Astrocyte (in vitro differentiated cells and primary cell): ENCODE measurements around the gene GARIN5A. TPM values are rescaled to one million over a fixed set of nuclear protein-coding genes. Genes with fewer than 3 reads are reported as not detected.

Experiments
- DNase-seq: peaks from one replicate; pipeline ENCODE4 v3.0.0-alpha.2; 2010; ENCODE audit warnings: low read depth
- FAIRE-seq: peaks from 2 replicates; lab custom pipeline; 2011; peaks lifted over from hg19 to GRCh38; lab: Jason Lieb, UNC
- H2AFZ ChIP-seq: 2 replicates; pipeline ENCODE4 v1.6.0; 2012; ENCODE audit warnings: low read depth, low read length, inconsistent platforms
- H3K27ac ChIP-seq: 2 replicates; pipeline ENCODE4 v1.5.1; 2011; ENCODE audit warnings: low read depth, low read length, inconsistent platforms
- H3K27me3 ChIP-seq: 2 replicates; pipeline ENCODE4 v1.6.0; 2011; ENCODE audit warnings: low read length, inconsistent platforms; ENCODE audit not compliant: insufficient read depth
- H3K36me3 ChIP-seq: 2 replicates; pipeline ENCODE4 v1.5.1; 2011; ENCODE audit warnings: low read length, inconsistent platforms; ENCODE audit not compliant: insufficient read depth
- H3K4me1 ChIP-seq: 2 replicates; pipeline ENCODE4 v1.5.1; 2011; ENCODE audit warnings: low read length, inconsistent platforms; ENCODE audit not compliant: insufficient read depth
- H3K4me2 ChIP-seq: 2 replicates; pipeline ENCODE4 v1.6.0; 2012; ENCODE audit warnings: low read length, inconsistent platforms
- H3K4me3 ChIP-seq: 2 replicates; pipeline ENCODE4 v1.5.1; 2011; ENCODE audit warnings: low read depth, mild to moderate bottlenecking, low read length, inconsistent platforms; ENCODE audit not compliant: insufficient read depth
- H3K79me2 ChIP-seq: 2 replicates; pipeline ENCODE4 v1.6.0; 2012; ENCODE audit warnings: mild to moderate bottlenecking, low read length, inconsistent platforms; ENCODE audit not compliant: insufficient read depth
- H3K9ac ChIP-seq: 2 replicates; pipeline ENCODE4 v1.6.0; 2012; ENCODE audit warnings: mild to moderate bottlenecking, low read length, inconsistent platforms
- H3K9me3 ChIP-seq: 2 replicates; pipeline ENCODE4 v1.5.1; 2012; ENCODE audit warnings: low read depth, mild to moderate bottlenecking, low read length, inconsistent platforms; ENCODE audit not compliant: insufficient read depth
- H4K20me1 ChIP-seq: 2 replicates; pipeline ENCODE4 v1.6.0; 2012; ENCODE audit warnings: low read length, inconsistent platforms; ENCODE audit not compliant: insufficient read depth
- H3K27ac Mint-ChIP-seq: one replicate; pipeline ENCODE4 v1.8.0; 2021; ENCODE audit warnings: mild to moderate bottlenecking, mixed read lengths; ENCODE audit not compliant: unreplicated experiment
- H3K27me3 Mint-ChIP-seq: one replicate; pipeline ENCODE4 v1.8.0; 2021; ENCODE audit warnings: low read depth, mixed read lengths; ENCODE audit not compliant: unreplicated experiment
- H3K36me3 Mint-ChIP-seq: one replicate; pipeline ENCODE4 v1.8.0; 2021; ENCODE audit warnings: low read depth, mixed read lengths; ENCODE audit not compliant: unreplicated experiment
- H3K4me1 Mint-ChIP-seq: one replicate; pipeline ENCODE4 v1.8.0; 2021; ENCODE audit warnings: low read depth, mixed read lengths; ENCODE audit not compliant: unreplicated experiment
- H3K4me3 Mint-ChIP-seq: one replicate; pipeline ENCODE4 v1.8.0; 2021; ENCODE audit warnings: mild to moderate bottlenecking, moderate library complexity, mixed read lengths; ENCODE audit not compliant: unreplicated experiment
- H3K9me3 Mint-ChIP-seq: one replicate; pipeline ENCODE4 v1.8.0; 2021; ENCODE audit warnings: mild to moderate bottlenecking, mixed read lengths; ENCODE audit not compliant: unreplicated experiment
- CTCF ChIP-seq: IDR thresholded peaks from 2 replicates; pipeline ENCODE4 v1.5.1; 2011; ENCODE audit warnings: low read depth, mild to moderate bottlenecking, inconsistent platforms, low read length, moderate library complexity; ENCODE audit not compliant: insufficient read depth
- EZH2 ChIP-seq: IDR thresholded peaks from 2 replicates; pipeline ENCODE4 v1.6.1; 2012; ENCODE audit warnings: mild to moderate bottlenecking, low read length, inconsistent platforms; ENCODE audit not compliant: insufficient read depth
- total RNA-seq: library from RNA; stranded (reverse); gene quantifications from 2 replicates; pipeline ENCODE4 v1.2.1, GENCODE V29; 2021

GARIN5A gene
- total RNA-seq, 1 donor from 2014 or later = not detected

GRCh38 chr19:50418176-50419021, 58.2 kb downstream of the GARIN5A start, which contains the start of gene SPIB:
TSS of gene SPIB (plus strand) at chr19:50418938. CDS start at chr19:50418963, 25 bp downstream.
- Mint-ChIP-seq H3K4me3 (no peak within 1 kb of the TSS), H3K9me3 (peaks cover 2% of the 10 kb centered on the region), H3K27ac (no peak within 1 kb of the TSS), H3K4me1 (no peaks in the 10 kb centered on the region), H3K36me3 (no peaks in the 10 kb centered on the region), H3K27me3 (peaks cover 21% of the 10 kb centered on the region)
- no peak for FAIRE-seq
- Histone ChIP-seq H2AFZ (no peak within 1 kb of the TSS), H3K79me2 (no peaks in the 10 kb centered on the region), H3K9me3 (no peaks in the 10 kb centered on the region), H3K4me2 (no peak within 1 kb of the TSS), H4K20me1 (no peaks in the 10 kb centered on the region), H3K36me3 (no peaks in the 10 kb centered on the region), H3K4me1 (no peaks in the 10 kb centered on the region), H3K4me3 (no peak within 1 kb of the TSS), H3K27ac (no peak within 1 kb of the TSS), H3K9ac (no peak within 1 kb of the TSS), H3K27me3 (peaks cover 16% of the 10 kb centered on the region)
- DNase-seq = no peak
- TF ChIP-seq CTCF = no peak

- Histone ChIP-seq H3K4me1 (no peaks in the 10 kb centered on the region), H3K4me3 (no peak overlapping the region), H3K27me3 (peaks cover 16% of the 10 kb centered on the region), H3K36me3 (no peaks in the 10 kb centered on the region), H3K79me2 (no peaks in the 10 kb centered on the region), H3K4me2 (no peak overlapping the region), H3K9me3 (no peaks in the 10 kb centered on the region), H2AFZ (no peak overlapping the region), H3K9ac (no peak overlapping the region), H3K27ac (no peak overlapping the region), H4K20me1 (no peaks in the 10 kb centered on the region)
- no peak overlapping the region for H3K4me3 Mint-ChIP-seq
- no peak overlapping the region for H3K27ac Mint-ChIP-seq
- FAIRE-seq = no peak
- no peaks in the 10 kb centered on the region for H3K4me1 Mint-ChIP-seq
- H3K36me3 Mint-ChIP-seq = peaks cover 2% of the 10 kb centered on the region
- H3K27me3 Mint-ChIP-seq = peaks cover 21% of the 10 kb centered on the region
- peaks cover 3% of the 10 kb centered on the region for H3K9me3 Mint-ChIP-seq
- TF ChIP-seq CTCF (no peak), EZH2 (no peak)
- no peak for DNase-seq
These were observed 59.3 kb downstream of the GARIN5A start for GRCh38 chr19:50417111-50418081.

Other genes with a start within 250 kb of the GARIN5A start
- gene KCNC3, start 147.5 kb downstream of the GARIN5A start, total RNA-seq = not detected in 2 replicates
- gene NAPSA, start 111.2 kb downstream of the GARIN5A start, total RNA-seq = not detected in 2 replicates
- gene NR1H2, start 100.4 kb downstream of the GARIN5A start, total RNA-seq = 33.4 and 34.8 TPM in 2 replicates
- 18.9 and 19.9 TPM in 2 replicates for gene POLD1, start 92.5 kb downstream of the GARIN5A start, total RNA-seq
- 0.14 TPM in 1 of 2 replicates, not detected in the other for gene SPIB, start 57.9 kb downstream of the GARIN5A start, total RNA-seq
- gene MYBPC2, start 44.0 kb downstream of the GARIN5A start, total RNA-seq = not detected in 2 replicates
- gene EMC10, start 341 bp downstream of the GARIN5A start, total RNA-seq = not detected in 2 replicates
- gene JOSD2, start 34.3 kb upstream of the GARIN5A start, total RNA-seq = not detected in 2 replicates
- not detected in 2 replicates for gene ASPDH, start 37.1 kb upstream of the GARIN5A start, total RNA-seq
- gene LRRC4B, start 91.6 kb upstream of the GARIN5A start, total RNA-seq = not detected in 2 replicates
- not detected in 2 replicates for gene SYT3, start 163.0 kb upstream of the GARIN5A start, total RNA-seq
- gene C19orf81, start 172.6 kb upstream of the GARIN5A start, total RNA-seq = not detected in 2 replicates
- not detected in 2 replicates for gene SHANK1, start 243.0 kb upstream of the GARIN5A start, total RNA-seq
- gene CLEC11A, start 246.5 kb upstream of the GARIN5A start, total RNA-seq = not detected in 2 replicates